Neural progenitor cell (in vitro differentiated cells): ENCODE measurements around the gene LMO4. TPM values are rescaled to one million over a fixed set of nuclear protein-coding genes. Genes with fewer than 3 reads are reported as not detected.

Source experiments
- DNase-seq: peaks from one replicate; pipeline ENCODE4 v3.0.0-alpha.2; 2016; ENCODE audit warnings: low spot score
- H2AFZ ChIP-seq: fragments of 200-600 bp; sonication (generic); replicated peaks from 2 replicates; pipeline ENCODE4 v1.6.1; 2016; ENCODE audit warnings: antibody characterized with exemption
- H3F3A ChIP-seq: fragments of 200-600 bp; sonication (generic); 2 replicates; pipeline ENCODE4 v1.6.1; 2016; ENCODE audit warnings: antibody characterized with exemption, low read depth
- H3K27ac ChIP-seq: fragments of 200-600 bp; sonication (generic); 2 replicates; pipeline ENCODE4 v1.5.1; 2016; ENCODE audit warnings: mild to moderate bottlenecking
- H3K27me3 ChIP-seq: fragments of 200-600 bp; sonication (generic); 2 replicates; pipeline ENCODE4 v1.6.1; 2016; ENCODE audit warnings: mild to moderate bottlenecking, moderate library complexity
- H3K36me3 ChIP-seq: fragments of 200-600 bp; sonication (generic); 2 replicates; pipeline ENCODE4 v1.5.1; 2016
- H3K4me1 ChIP-seq: fragments of 200-600 bp; sonication (generic); 2 replicates; pipeline ENCODE4 v1.6.1; 2016; ENCODE audit warnings: mixed run types
- H3K4me2 ChIP-seq: fragments of 200-600 bp; sonication (generic); 2 replicates; pipeline ENCODE4 v1.6.1; 2016
- H3K4me3 ChIP-seq: fragments of 200-600 bp; sonication (generic); 2 replicates; pipeline ENCODE4 v1.5.1; 2016
- H3K79me2 ChIP-seq: fragments of 200-600 bp; sonication (generic); 2 replicates; pipeline ENCODE4 v1.6.1; 2016; ENCODE audit warnings: low read depth
- H3K9ac ChIP-seq: fragments of 200-600 bp; sonication (generic); 2 replicates; pipeline ENCODE4 v1.6.1; 2016
- H3K9me3 ChIP-seq: fragments of 200-600 bp; sonication (generic); 2 replicates; pipeline ENCODE4 v1.5.1; 2016; ENCODE audit warnings: low read depth
- H4K20me1 ChIP-seq: fragments of 200-600 bp; sonication (generic); 2 replicates; pipeline ENCODE4 v1.6.1; 2016; ENCODE audit warnings: low read depth
- H3K27ac Mint-ChIP-seq: 3 replicates; pipeline ENCODE4 v1.8.0; 2021; ENCODE audit warnings: mixed read lengths
- H3K27me3 Mint-ChIP-seq: 2 replicates; pipeline ENCODE4 v1.8.0; 2022; ENCODE audit warnings: low read depth, mild to moderate bottlenecking, inconsistent platforms, moderate library complexity, mixed read lengths; ENCODE audit not compliant: insufficient read depth
- H3K36me3 Mint-ChIP-seq: 3 replicates; pipeline ENCODE4 v1.8.0; 2021; ENCODE audit warnings: mixed read lengths
- H3K4me1 Mint-ChIP-seq: 3 replicates; pipeline ENCODE4 v1.8.0; 2021; ENCODE audit warnings: mixed read lengths
- H3K4me3 Mint-ChIP-seq: 3 replicates; pipeline ENCODE4 v1.8.0; 2021; ENCODE audit warnings: mild to moderate bottlenecking, moderate library complexity, mixed read lengths
- H3K9me3 Mint-ChIP-seq: 3 replicates; pipeline ENCODE4 v1.8.0; 2020; ENCODE audit warnings: mixed read lengths
- EZH2 ChIP-seq: fragments of 200-600 bp; sonication (generic); IDR thresholded peaks from 2 replicates; pipeline ENCODE4 v1.6.1; 2017; ENCODE audit warnings: antibody characterized with exemption, mild to moderate bottlenecking, moderate library complexity
- EZH2phosphoT487 ChIP-seq: fragments of 200-600 bp; sonication (generic); IDR thresholded peaks from 2 replicates; pipeline ENCODE4 v1.6.1; 2017; ENCODE audit warnings: antibody characterized with exemption
- total RNA-seq: library from RNA; depleted of rRNA; stranded (reverse); fragments of >200 nt; gene quantifications from 2 replicates; pipeline ENCODE4 v1.2.3, GENCODE V29; 2015; ENCODE audit warnings: low replicate concordance
- TF ChIP-seq, protein P1 (sequence below): fragments of 200-600 bp; sonication (generic); IDR thresholded peaks from 2 replicates; pipeline ENCODE4 v1.5.1; 2017; ENCODE audit warnings: antibody characterized with exemption, mild to moderate bottlenecking

LMO4 gene
- total RNA-seq, 1 donor from 2014 or later: 112 TPM

DNA sequence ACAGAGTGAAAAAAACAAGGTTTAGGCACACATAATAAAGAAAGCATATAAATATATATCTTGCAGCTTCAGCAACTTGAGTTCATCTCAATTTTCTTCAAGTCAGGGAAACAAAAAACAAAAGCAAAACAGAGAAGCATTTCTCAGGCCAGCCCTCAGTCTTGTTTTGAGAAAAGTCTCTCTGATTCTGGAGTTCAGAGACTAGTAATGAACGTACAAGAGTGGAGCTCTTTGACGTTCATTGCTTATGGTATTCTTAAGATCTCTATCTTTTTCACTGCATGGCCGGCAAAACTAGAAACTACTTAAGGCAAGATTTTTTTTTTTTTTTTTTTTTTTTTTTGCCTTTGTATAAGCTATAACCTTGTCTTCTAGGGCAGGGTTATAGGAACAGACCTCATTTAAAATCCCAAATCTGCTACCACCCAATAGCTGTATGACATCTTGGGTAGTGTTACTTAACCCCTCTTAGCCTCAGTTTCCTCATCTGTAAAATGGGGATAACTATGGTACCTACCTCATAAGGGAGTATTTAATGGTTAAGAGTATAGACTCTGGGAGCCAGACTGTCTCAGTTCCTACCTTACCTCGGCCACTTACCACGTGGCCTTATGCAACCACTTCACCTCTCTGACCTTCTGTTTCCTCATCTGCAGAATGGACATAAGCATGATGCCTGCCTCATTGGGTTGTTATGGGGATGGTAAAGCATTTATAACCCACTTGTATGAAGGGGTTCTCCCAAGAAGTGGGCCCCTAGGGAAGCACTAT is 33.6 kb downstream of the LMO4 start:
- DNase-seq: no peak
- Mint-ChIP-seq H3K36me3 (no peaks in the 10 kb centered on the region), H3K4me3 (no peak overlapping the region), H3K27me3 (no peaks in the 10 kb centered on the region), H3K9me3 (peaks cover 8% of the 10 kb centered on the region), H3K27ac (no peak overlapping the region), H3K4me1 (peaks cover 4% of the 10 kb centered on the region)
- no peaks in the 10 kb centered on the region for H3F3A ChIP-seq
- H3K79me2 ChIP-seq: no peaks in the 10 kb centered on the region
- no peak overlapping the region for H3K4me2 ChIP-seq
- TF ChIP-seq, protein P1, sequence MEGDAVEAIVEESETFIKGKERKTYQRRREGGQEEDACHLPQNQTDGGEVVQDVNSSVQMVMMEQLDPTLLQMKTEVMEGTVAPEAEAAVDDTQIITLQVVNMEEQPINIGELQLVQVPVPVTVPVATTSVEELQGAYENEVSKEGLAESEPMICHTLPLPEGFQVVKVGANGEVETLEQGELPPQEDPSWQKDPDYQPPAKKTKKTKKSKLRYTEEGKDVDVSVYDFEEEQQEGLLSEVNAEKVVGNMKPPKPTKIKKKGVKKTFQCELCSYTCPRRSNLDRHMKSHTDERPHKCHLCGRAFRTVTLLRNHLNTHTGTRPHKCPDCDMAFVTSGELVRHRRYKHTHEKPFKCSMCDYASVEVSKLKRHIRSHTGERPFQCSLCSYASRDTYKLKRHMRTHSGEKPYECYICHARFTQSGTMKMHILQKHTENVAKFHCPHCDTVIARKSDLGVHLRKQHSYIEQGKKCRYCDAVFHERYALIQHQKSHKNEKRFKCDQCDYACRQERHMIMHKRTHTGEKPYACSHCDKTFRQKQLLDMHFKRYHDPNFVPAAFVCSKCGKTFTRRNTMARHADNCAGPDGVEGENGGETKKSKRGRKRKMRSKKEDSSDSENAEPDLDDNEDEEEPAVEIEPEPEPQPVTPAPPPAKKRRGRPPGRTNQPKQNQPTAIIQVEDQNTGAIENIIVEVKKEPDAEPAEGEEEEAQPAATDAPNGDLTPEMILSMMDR: no peak
- no peak for TF ChIP-seq EZH2
- TF ChIP-seq EZH2phosphoT487: no peak
- H3K9ac ChIP-seq: no peak overlapping the region
- H3K36me3 ChIP-seq: no peaks in the 10 kb centered on the region
- H3K27me3 ChIP-seq: no peaks in the 10 kb centered on the region
- H4K20me1 ChIP-seq: no peaks in the 10 kb centered on the region
- H3K4me3 ChIP-seq: no peak overlapping the region
- no peak overlapping the region for H2AFZ ChIP-seq
- no peak overlapping the region for H3K27ac ChIP-seq
- no peaks in the 10 kb centered on the region for H3K9me3 ChIP-seq
- no peaks in the 10 kb centered on the region for H3K4me1 ChIP-seq

DNA sequence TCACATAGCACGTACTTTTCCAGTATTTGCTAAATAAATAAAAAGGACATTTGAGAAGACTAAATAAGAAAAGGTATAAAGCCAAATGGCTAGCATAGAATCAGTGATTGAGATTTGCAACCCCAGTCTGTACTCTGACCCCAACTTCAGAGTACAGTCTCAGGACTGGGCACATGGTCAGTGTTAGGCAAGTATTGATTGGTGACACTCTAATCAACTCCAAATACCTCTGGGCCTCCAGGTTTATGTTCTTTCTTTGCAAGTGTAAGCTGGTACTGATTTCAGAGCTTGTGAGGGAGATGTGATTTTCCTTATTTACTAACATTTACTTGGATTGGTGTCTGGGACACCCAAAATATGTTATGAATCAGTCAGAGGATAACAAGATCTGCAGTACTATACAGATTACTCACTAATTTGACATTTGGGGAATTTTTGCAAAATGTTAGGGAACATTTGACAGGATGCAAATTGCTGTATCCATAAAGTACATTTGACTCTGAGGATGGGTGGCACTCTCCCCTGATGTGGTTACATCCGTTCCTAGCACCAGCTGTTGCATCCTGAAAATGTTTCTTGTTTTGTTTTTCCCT is 34.2 kb downstream of the LMO4 start:
- Mint-ChIP-seq H3K27me3 (no peaks in the 10 kb centered on the region), H3K4me3 (no peak overlapping the region), H3K9me3 (peaks cover 8% of the 10 kb centered on the region), H3K36me3 (no peaks in the 10 kb centered on the region), H3K27ac (no peak overlapping the region), H3K4me1 (peaks cover 4% of the 10 kb centered on the region)
- no peak overlapping the region for H3K27ac ChIP-seq
- H4K20me1 ChIP-seq: no peaks in the 10 kb centered on the region
- H2AFZ ChIP-seq: no peak overlapping the region
- no peak overlapping the region for H3K9ac ChIP-seq
- H3K9me3 ChIP-seq: no peaks in the 10 kb centered on the region
- DNase-seq: no peak
- no peak overlapping the region for H3K4me3 ChIP-seq
- H3K27me3 ChIP-seq: no peaks in the 10 kb centered on the region
- TF ChIP-seq EZH2phosphoT487: no peak
- TF ChIP-seq, protein P1: no peak
- no peak for TF ChIP-seq EZH2
- H3K36me3 ChIP-seq: no peaks in the 10 kb centered on the region
- no peak overlapping the region for H3K4me2 ChIP-seq
- no peaks in the 10 kb centered on the region for H3K4me1 ChIP-seq
- no peaks in the 10 kb centered on the region for H3K79me2 ChIP-seq
- H3F3A ChIP-seq: no peaks in the 10 kb centered on the region

DNA sequence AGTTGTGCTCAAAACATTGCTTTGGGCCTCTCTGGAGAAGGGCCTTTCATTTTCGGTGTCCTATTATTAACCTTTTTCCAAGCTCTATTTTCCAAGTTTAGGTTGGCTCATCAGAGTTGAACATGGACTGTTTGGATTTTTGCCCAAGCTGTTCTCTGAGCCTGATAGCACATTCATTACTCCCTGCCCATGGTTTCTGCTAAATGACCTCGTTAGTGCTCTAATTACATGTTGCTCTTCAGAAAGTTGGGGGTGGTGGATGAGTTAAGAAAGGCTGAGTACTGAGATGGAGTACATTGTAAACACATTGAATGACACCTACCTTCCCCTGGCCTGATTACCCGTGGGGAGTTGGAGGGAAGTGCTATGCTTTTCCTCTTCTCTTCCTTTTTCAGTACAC is 38.9 kb downstream of the LMO4 start:
- no peaks in the 10 kb centered on the region for H3K79me2 ChIP-seq
- no peak overlapping the region for H3K9ac ChIP-seq
- no peaks in the 10 kb centered on the region for H4K20me1 ChIP-seq
- Mint-ChIP-seq H3K4me1 (no peaks in the 10 kb centered on the region), H3K4me3 (no peak overlapping the region), H3K27ac (no peak overlapping the region), H3K36me3 (no peaks in the 10 kb centered on the region), H3K27me3 (no peaks in the 10 kb centered on the region), H3K9me3 (peaks cover 9% of the 10 kb centered on the region)
- H3K36me3 ChIP-seq: no peaks in the 10 kb centered on the region
- H3F3A ChIP-seq: no peaks in the 10 kb centered on the region
- TF ChIP-seq EZH2phosphoT487 (no peak), EZH2 (no peak)
- TF ChIP-seq, protein P1: no peak
- no peak overlapping the region for H3K27ac ChIP-seq
- no peaks in the 10 kb centered on the region for H3K9me3 ChIP-seq
- no peak for DNase-seq
- H3K4me3 ChIP-seq: no peak overlapping the region
- H3K27me3 ChIP-seq: no peaks in the 10 kb centered on the region
- H3K4me2 ChIP-seq: no peak overlapping the region
- H3K4me1 ChIP-seq: peaks cover 21% of the 10 kb centered on the region
- H2AFZ ChIP-seq: no peak overlapping the region
